GM10847 (cell line): ENCODE measurements around the gene LIPT1.

Source experiments
- POLR2A ChIP-seq: IDR thresholded peaks from 2 replicates; pipeline ENCODE4 v1.6.1; 2011; ENCODE audit not compliant: insufficient read length; ENCODE audit errors: extremely low read depth

Gene LIPT1

DNA sequence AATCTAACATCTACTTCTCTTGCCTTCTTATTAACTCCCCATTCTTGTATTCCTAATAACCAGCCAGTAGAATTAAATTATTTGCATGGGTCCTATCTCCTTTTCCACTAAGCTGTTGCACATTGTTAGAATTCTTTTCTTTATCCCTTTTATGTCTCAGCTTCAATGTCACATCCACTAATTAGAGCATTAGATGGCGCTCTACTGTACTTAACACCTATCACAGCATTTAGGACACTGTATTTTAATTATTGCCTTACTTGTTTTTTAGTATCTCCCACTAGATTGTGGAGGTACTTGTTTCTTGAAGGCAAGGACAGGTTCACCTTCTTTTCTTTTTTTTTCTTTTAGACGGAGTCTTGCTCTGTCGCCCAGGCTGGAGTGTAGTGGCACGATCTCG, 3.8 kb downstream of the LIPT1 start:
- no peak for TF ChIP-seq POLR2A

DNA sequence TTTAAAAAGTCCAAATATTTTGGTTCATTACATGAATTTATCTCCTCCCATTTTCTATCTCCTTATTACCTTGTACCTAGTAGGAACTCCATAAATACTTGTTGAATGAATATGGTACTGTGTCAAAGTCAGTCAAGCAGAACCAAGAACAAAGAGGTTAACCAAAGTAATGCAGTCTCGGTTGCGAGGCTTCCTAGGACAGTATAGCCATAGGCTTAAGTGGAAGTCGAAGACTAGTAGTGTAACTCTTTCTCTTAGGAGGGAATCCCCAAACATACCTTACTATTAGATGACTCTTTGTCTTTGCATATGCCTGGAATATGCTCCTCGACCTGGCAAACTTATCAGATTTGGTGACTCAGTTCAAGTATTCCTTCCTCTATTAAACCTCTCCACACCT, 4.8 kb downstream of the LIPT1 start:
- TF ChIP-seq POLR2A: no peak

DNA sequence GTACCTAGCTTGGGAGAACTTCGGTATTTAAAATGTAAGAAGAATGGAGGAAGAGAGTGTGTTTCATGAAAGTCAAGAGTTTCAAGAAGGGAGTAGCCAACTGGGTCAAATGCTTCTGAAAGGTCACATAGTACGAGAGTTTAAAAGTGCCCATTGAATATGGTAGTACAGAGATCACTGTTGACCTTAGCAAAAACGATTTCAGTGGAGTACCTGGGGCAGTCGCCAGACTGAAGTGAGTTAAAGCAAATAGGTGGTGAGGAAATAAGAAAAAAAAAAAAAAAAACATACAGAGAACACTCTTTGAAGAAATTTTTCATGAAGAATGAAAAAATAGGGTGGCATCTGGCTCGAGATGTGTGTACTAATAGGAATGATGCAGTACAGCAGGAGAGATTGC, 11.5 kb downstream of the LIPT1 start:
- no peak for TF ChIP-seq POLR2A

DNA sequence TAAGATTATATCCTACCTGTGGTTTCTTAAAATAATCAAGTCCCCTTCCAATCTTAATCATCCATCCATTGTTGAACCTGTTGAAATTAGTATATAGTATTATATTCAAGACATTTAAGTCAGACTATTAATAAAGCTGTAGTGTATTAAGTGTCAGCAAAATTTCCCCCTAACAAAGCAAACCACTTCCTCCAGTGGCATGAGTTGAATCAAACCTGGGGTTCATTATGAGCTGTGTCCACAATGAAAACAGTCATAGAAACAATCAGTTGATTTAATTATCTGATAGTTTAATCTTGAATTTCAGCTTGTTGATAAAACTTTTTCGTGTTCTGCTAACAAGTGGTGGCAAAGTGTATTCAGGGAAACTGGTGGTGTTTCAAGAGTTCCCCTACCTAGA, 14.8 kb downstream of the LIPT1 start:
- TF ChIP-seq POLR2A: no peak

DNA sequence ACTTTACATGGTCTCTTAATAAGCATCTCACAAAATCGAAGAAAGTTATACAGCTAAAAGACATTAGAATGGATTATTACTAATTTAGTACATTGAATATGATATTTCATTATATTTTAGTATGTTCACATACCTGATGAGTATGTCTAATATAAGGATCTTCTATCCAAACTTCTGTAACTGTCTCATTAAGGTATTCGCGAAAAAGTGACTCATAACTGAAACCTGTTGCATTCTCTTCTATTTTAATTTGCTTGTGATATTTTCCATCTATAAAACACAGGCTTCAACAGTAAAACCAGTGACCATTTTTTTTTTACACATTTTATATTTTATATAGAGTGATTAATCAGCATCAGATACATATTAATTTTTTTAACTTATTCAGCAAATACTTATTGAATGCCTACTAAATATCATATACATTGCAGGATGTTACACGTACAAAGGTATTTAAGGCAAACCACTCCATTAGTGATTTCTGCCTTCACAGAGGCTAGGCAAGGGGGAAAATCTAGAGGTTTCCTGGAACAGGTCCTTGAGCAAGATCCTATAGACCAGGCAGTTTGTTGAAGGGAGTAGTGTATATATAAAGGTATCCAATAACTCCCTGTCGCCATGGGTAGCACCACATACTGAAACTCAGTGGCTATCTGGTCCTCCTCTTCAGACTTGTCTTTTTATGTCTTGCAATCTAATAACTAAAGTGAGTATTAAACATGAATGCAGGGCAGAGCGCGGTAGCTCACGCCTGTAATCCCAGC, 16.8 kb downstream of the LIPT1 start:
- TF ChIP-seq POLR2A: no peak

DNA sequence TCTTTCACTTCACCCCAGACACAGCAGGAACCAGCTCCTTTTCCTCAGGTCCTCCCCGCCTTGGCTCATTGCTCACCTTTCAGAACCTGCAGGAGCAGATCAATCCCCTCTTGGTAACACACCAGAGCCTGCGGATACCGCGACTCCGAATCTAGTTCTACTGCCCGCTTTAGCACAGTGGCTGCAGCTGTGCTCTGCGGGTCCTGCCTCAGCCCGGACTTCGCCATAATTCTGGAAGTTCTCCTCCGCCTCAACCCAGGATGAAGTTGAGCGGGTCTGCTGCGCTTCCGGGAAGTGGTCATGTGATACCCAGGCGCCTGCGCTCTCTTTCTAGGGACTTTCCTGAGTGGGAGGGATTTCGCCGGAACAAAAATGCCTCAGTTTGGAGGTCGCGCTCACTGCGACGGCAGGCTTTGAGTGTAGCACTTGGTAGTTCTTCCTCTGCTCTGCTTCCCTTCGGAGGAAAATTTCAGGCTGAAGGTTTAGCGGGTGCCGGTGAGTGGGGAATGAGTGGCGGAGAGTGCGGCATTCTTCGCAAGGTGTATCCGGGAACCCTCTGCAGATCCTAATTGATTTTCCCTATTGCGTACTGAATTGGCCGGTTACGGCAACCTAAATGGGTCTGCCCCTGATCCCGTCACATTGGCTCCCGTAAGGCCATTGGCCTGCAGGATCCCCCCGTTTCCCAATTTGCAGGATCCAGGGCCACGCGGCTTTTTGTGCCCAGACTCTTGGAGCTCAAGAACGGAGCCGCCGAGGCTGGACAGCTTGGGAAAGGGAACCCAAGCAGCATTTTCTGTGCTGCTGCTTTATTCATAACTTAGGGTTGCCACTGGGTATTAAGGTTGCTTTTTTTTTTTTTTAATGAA, 26.2 kb downstream of the LIPT1 start, which contains the start of the genes MITD1 and MRPL30:
TSS of gene MITD1 (minus strand) at position 304 of the 869 bp plus-strand sequence. CDS start at position 227, 77 bp downstream.
TSS of gene MRPL30 (plus strand) at position 430 of the 869 bp plus-strand sequence. CDS start 5,020 bp downstream, outside the sequence.
- peak; percentile 83 for TF ChIP-seq POLR2A

DNA sequence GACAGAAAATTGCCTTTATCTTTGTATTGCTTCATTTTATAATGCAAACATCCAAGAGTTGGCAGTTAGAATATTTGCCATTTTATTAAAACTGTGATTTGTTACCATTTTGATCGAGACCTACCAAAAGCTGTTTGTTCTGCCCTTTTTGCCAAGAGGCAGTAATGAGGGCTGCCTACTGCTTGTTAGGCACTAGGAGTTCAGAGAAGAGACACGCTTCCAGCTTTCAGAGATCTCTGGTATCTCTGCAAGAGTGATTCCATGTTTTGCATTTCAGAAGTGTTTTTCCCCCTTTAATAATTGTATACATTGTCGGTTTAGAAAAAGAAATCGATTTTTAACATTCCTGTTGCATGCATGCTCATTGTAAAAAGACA, 26.8 kb downstream of the LIPT1 start:
- no peak for TF ChIP-seq POLR2A

DNA sequence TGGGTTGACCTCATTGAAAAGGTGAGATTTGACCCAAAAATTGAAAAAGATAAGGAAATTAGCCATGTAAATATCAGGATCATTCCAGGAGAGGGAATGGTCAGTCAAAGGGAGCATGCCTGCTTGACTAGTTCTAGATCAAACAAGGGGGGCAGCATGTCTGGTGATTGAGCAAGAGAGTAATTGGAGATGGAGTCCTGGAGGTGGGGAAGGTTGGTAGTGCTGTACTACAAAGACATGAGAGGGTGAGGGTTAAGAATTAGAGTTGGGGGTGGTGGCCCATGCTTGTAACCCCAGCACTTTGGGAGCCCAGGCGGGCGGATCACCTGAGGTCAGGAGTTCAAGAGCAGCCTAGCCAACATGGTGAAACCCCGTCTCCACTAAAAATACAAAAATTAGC, 28.3 kb downstream of the LIPT1 start:
- no peak for TF ChIP-seq POLR2A

DNA sequence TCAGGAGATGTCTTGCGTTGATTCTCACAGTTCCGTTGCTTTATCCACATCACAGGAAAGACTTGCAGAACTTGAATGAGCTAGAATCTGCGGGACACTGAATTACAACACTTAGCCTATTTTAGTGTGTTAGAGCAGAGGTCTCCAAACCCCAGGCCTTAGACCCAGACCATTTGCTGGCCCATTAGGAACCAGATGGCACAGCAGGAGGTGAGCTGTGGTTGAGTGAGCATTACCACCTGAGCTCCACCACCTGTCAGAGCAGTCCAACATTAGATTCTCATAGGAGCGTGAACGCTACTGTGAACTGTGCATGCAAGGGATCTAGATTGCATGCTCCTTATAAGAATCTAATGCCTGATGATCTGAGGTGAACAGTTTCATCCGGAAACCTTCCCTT, 30.0 kb downstream of the LIPT1 start:
- no peak for TF ChIP-seq POLR2A

DNA sequence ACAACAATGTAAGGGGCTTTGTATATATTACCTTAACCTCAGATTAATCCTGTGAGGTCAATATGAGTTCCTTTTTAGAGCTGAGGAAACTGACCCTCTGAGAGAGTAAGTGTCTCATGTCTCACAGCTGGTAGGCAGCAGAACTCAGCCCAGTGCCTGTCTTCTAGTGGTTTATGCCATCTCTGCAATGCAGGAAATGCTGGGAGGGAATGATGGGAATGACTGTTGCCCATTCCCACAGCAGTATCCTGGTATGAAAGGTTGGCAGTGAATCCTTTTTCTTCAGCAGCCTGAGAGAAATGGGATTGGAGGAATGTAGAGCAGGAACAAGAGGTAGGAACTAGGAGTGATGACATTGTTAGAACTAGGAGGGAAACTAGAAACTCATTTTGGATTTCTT, 32.2 kb downstream of the LIPT1 start:
- TF ChIP-seq POLR2A: no peak

DNA sequence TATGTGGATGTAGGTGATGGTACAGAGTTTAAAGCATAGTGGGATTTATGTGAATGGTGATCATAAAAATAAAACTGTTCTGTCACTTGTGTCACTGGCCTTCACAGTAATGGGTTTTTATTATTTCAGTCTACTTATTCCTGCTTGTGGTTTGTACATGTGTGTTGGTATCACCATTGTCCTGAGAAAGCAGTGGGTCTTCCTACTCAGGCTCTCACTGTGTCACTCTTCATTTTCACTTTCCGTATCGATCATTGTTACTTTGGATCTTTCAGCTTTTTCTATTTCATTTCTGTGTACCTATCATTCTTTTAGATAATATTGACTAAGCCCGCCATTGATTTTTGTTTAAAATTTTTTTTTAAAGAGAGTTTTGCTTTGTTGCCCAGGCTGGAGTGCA, 33.6 kb downstream of the LIPT1 start:
- TF ChIP-seq POLR2A: no peak

DNA sequence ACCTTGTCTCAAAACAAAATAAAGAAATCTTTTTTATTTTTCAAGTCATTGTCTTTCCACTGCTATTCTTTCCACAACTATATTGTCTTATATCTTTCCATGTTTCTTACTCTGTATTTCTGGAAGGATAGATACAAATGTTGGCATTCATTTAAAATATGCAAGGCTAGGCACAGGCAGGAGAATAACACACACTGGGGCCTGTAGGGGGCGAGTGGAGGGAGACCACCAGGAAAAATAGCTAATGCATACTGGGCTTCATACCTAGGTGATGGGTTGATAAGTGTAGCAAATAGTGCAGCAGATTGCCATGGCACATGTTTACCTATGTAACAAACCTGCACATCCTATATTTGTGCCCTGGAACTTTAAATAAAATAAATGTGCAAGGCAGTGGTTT, 35.8 kb downstream of the LIPT1 start:
- no peak for TF ChIP-seq POLR2A

DNA sequence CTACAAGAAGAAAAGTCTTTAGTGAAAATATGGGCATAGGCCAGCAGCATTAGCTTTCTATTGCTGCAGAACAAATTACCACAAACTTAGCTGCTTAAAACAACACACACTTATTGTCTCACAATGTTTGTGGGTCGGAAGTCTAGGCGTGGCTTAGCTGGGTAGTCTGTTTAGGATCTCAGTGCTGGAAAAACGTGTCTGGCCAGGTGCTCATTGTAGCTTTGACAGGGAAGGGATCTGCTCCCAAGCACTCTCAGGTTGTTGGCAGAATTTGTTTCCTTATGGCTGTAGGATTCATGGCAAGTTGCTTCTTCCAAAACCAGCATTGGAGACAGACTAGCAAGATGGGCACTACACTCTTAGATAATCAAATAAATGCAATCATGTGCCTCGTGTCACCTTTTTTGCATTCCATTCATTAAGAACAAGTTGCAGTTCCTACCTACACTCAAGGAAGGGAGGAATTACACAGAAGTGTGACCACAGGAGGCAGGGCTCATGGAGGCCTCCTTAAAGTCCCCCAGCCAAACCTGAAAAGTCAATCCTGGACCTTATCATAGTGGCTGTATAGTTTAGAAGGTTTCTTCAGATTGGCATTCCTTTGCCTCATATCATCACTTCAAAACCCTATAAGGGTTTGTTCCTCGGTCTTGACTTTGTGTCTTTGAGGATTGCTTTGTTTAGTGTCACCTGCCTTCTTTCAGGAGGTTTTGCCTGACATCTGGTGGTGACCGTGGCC, 43.5 kb downstream of the LIPT1 start:
- TF ChIP-seq POLR2A: no peak

DNA sequence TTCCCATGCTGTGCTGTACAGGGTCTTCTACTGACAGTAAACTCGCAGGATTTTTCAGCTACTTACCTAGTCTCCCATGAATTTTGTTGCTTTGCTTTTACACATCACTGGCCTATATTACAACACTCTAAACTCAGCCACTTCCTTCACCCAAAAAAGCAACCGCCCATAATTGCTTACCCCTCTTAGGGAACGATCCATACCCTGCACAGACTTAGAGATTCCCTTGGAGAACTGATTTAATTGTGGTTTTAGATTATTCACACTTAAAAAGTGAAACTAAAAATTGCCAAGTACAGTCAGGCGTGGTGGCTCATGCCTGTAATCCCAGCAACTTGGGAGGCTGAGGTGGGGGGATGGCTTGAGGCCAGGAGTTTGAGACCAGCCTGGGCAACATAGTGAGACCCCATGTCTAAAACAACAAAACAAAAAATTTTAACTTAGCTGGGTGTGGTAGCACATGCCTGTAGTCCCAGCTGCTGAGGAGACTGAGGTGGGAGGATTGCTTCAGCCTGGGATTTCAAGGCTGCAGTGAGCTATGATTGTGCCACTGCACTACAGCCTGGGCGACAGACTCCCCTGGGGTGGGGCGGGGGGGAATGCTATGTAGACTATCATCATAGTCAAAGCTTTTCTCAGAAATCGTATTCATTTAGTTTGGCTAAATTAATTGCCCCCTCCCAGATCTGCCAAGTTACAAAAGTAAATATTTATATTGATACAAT, 45.5 kb downstream of the LIPT1 start:
- TF ChIP-seq POLR2A: no peak

DNA sequence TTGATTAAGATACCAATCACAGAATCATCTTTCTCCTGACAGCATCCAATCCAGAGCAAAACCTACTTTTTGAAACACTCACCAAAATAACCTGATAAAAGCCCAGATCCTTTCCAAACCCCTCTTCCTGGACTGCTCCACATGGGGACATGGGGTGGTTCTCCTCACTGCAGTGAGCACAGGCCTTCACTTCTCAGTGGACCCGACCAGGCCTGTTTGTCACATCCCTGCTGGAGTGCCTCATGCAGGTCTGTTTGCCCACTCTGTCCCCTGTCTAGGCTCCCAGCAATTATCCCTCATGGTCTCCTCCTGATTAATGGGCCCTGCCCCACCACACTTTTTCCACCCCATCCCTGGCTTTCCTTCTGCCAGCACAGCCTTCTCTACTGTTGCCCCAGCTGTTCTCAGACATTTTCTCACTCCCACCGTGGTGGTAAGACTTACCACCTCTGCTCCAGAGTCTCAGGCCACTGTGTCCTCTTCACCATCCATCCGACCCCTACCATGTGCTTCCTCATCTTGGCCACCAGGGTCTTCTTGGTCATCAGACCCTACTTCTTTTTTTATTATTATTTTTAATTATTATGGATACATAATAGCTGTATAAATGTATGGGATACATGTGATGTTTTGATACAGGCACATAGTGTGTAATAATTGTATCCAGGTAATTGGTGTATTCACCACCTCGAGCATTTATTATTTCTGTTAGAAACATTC, 47.4 kb downstream of the LIPT1 start:
- TF ChIP-seq POLR2A: no peak

DNA sequence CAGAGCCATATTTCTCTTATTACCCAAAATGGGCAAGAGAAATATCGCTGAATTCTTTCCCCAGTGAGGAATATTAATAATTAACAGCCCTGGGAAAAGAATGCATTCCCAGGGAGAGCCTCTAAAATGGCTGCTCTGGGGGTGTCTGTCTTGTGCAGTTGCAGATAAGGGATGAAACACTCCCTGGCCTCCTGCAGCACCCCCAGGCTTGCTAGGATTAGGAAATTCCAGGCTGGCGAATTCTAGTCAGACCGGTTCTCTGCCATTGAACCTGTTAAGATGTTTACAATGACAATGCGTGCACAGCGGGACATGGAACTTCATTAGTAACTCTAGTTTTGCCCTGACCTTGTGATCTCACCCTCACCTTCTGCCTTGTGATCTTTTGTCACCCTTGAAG, 50.7 kb downstream of the LIPT1 start:
- TF ChIP-seq POLR2A: no peak
